Vagina (tissue), 2 donors: ENCODE data around the gene FOXF2.

ENCODE experiments used
- POLR2A ChIP-seq, 2 donors: fragments of 450-650 bp; IDR thresholded peaks; one replicate each; pipeline ENCODE4 v1.6.1; 2017; ENCODE audit warnings: antibody characterized with exemption in 2 of 2, mild to moderate bottlenecking in 2 of 2, moderate library complexity in 2 of 2
- POLR2AphosphoS5 ChIP-seq, 2 donors: sonication (generic); formaldehyde crosslinking; IDR thresholded peaks; one replicate each; pipeline ENCODE4 v1.9.0; 2017; ENCODE audit warnings: antibody characterized with exemption in 2 of 2, mild to moderate bottlenecking in 2 of 2, low read depth in 1 of 2; ENCODE audit not compliant: insufficient read depth in 1 of 2
- TF ChIP-seq, protein P1 (sequence below), 3 experiments: fragments of 450-650 bp in 2 of 3; fragments of 200-600 bp in 1 of 3; sonication (generic) in 1 of 3; IDR thresholded peaks; one replicate each; pipeline ENCODE4 v1.5.1; 2017 to 2019; ENCODE audit warnings: antibody characterized with exemption in 3 of 3, mild to moderate bottlenecking in 2 of 3, moderate library complexity in 2 of 3

DNA sequence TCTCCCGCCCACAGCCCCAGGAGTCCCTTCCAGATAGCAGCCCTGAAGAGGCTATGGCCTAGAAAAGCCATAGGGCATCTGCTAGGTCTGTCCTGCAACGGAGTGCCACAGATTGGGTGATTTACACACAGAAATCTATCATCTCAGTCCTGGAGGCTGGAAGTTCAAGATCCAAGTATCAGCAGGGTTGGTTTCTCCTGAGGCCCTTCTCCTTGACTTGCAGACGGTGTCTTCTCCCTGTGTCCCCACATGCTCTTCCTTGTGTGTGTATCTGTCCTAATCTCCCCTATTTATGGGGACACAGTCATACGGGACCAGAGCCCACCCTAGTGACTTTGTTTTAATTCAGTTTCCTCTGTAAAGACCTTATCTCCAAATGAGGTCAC is 15.3 kb downstream of the FOXF2 start:
- TF ChIP-seq POLR2A (IDR thresholded peaks at IDR 0.05), result no peak
- TF ChIP-seq, protein P1, sequence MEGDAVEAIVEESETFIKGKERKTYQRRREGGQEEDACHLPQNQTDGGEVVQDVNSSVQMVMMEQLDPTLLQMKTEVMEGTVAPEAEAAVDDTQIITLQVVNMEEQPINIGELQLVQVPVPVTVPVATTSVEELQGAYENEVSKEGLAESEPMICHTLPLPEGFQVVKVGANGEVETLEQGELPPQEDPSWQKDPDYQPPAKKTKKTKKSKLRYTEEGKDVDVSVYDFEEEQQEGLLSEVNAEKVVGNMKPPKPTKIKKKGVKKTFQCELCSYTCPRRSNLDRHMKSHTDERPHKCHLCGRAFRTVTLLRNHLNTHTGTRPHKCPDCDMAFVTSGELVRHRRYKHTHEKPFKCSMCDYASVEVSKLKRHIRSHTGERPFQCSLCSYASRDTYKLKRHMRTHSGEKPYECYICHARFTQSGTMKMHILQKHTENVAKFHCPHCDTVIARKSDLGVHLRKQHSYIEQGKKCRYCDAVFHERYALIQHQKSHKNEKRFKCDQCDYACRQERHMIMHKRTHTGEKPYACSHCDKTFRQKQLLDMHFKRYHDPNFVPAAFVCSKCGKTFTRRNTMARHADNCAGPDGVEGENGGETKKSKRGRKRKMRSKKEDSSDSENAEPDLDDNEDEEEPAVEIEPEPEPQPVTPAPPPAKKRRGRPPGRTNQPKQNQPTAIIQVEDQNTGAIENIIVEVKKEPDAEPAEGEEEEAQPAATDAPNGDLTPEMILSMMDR (IDR thresholded peaks at IDR 0.05), result no peak
- no peak for TF ChIP-seq POLR2AphosphoS5 (IDR thresholded peaks at IDR 0.05; ENCODE audit: insufficient read depth in 1 of 2, low read depth in 1 of 2)
